Esophagus muscularis mucosa (tissue), 3 donors: ENCODE measurements around the gene SGPP2.

ENCODE experiments used
- POLR2A ChIP-seq: fragments of 450-650 bp; IDR thresholded peaks from one replicate; pipeline ENCODE4 v1.6.1; 2017; ENCODE audit warnings: antibody characterized with exemption, moderate library complexity, mild to moderate bottlenecking, low read depth
- TF ChIP-seq, protein P1 (sequence below), 3 experiments: fragments of 200-600 bp in 2 of 3; fragments of 450-650 bp in 1 of 3; sonication (generic) in 2 of 3; IDR thresholded peaks; one replicate each; pipeline ENCODE4 v1.5.1; 2017 to 2019; ENCODE audit warnings: antibody characterized with exemption in 3 of 3, mild to moderate bottlenecking in 2 of 3, moderate library complexity in 1 of 3

DNA sequence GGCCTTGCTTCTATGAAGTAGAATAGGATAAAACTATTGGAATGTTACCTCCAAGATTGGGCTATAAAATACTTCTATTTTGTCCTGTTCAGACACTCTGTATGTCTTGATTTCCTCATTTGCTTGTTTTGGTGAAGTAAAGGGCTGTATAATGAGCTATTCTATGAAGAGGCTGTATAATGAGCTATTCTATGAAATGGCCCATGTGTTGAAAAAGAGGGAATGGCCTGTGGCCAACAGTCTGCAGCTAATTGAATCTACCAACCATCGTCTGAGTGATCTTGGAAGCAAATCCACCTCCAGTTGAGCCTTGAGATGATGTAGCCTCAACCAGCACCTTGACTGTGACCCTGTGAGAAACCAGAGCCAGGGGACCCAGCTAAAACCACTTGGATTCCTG lies 3.8 kb upstream of the SGPP2 start:
- TF ChIP-seq, protein P1, sequence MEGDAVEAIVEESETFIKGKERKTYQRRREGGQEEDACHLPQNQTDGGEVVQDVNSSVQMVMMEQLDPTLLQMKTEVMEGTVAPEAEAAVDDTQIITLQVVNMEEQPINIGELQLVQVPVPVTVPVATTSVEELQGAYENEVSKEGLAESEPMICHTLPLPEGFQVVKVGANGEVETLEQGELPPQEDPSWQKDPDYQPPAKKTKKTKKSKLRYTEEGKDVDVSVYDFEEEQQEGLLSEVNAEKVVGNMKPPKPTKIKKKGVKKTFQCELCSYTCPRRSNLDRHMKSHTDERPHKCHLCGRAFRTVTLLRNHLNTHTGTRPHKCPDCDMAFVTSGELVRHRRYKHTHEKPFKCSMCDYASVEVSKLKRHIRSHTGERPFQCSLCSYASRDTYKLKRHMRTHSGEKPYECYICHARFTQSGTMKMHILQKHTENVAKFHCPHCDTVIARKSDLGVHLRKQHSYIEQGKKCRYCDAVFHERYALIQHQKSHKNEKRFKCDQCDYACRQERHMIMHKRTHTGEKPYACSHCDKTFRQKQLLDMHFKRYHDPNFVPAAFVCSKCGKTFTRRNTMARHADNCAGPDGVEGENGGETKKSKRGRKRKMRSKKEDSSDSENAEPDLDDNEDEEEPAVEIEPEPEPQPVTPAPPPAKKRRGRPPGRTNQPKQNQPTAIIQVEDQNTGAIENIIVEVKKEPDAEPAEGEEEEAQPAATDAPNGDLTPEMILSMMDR (IDR thresholded peaks at IDR 0.05): no peak
- no peak for TF ChIP-seq POLR2A
